Vagina (tissue), 2 donors: ENCODE measurements around the gene KIF1B.

Experiments
- POLR2AphosphoS5 ChIP-seq, 2 donors: sonication (generic); formaldehyde crosslinking; IDR thresholded peaks; one replicate each; pipeline ENCODE4 v1.9.0; 2017; ENCODE audit warnings: antibody characterized with exemption in 2 of 2, mild to moderate bottlenecking in 2 of 2, low read depth in 1 of 2; ENCODE audit not compliant: insufficient read depth in 1 of 2
- TF ChIP-seq, protein P1 (sequence below), 3 experiments: fragments of 450-650 bp in 2 of 3; fragments of 200-600 bp in 1 of 3; sonication (generic) in 1 of 3; IDR thresholded peaks; one replicate each; pipeline ENCODE4 v1.5.1; 2017 to 2019; ENCODE audit warnings: antibody characterized with exemption in 3 of 3, mild to moderate bottlenecking in 2 of 3, moderate library complexity in 2 of 3

DNA sequence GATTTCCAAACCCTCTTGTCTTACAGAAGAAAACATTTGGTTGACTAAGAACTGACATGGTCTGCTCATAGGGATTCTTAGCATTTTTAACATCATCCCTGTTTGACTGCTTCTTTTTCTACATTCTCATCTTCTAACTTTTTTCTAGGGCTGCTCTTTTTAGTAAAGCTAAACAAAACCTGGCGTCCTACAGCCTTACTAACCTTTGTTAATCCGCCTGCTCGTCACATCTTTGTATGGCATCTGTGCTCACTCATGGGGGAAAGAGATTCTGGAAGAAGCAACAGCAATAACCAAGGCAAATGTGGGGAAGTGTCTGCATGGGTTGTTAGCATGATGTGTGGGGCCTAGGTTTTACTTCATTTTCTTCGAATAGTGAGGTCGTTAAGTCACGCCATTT, 92.0 kb downstream of the KIF1B start:
- TF ChIP-seq, protein P1, sequence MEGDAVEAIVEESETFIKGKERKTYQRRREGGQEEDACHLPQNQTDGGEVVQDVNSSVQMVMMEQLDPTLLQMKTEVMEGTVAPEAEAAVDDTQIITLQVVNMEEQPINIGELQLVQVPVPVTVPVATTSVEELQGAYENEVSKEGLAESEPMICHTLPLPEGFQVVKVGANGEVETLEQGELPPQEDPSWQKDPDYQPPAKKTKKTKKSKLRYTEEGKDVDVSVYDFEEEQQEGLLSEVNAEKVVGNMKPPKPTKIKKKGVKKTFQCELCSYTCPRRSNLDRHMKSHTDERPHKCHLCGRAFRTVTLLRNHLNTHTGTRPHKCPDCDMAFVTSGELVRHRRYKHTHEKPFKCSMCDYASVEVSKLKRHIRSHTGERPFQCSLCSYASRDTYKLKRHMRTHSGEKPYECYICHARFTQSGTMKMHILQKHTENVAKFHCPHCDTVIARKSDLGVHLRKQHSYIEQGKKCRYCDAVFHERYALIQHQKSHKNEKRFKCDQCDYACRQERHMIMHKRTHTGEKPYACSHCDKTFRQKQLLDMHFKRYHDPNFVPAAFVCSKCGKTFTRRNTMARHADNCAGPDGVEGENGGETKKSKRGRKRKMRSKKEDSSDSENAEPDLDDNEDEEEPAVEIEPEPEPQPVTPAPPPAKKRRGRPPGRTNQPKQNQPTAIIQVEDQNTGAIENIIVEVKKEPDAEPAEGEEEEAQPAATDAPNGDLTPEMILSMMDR (IDR thresholded peaks at IDR 0.05) = no peak
- no peak for TF ChIP-seq POLR2AphosphoS5 (IDR thresholded peaks at IDR 0.05; ENCODE audit: insufficient read depth in 1 of 2, low read depth in 1 of 2)
